ENCODE measurements around the gene RHEB.

The RHEB gene

GRCh38 chr7:151470711-151471110 lies 49.0 kb downstream of the RHEB start:
- no peak for DNase-seq (ENCODE audit: low read depth in 2 of 2)

- DNase-seq (ENCODE audit: low read depth in 2 of 2): no peak
Observed at GRCh38 chr7:151469281-151469680, 50.4 kb downstream of the RHEB start.

DNA sequence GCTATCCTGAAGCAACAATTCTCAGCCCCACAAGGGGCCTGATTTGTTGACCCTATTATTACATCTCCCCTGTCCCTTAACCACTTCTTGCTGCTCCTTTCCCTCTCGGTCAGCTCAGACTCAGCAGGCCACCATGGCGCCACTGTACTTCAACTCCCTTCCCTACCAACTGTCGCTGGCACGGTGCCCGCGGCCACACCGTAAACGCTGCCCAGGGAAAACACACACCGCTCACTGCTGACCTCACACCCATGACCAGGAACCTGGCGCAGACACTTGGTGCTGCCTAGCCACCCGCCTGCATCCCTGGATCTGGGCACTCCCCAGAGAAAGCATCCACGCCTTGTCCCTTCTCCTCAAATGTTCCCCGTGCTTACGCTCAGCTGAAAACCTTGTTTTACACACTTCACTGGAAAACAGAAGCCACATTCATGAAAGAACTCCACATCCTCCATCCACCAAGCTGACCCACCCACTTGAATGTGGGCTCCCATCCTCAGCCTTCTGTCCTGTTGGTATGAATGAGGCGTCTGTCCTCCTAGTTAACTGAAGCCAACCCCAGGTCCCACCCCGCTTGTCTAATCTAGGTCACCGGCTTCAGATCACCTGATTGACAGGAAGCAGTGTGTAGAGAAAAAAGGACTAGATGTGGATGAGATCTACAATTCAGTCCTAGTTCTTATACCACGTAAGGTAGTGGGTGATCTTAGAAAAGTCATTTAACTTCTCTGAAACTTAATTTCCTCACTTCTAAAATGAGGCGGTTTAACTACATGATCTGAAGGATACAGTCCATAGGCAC lies 51.3 kb downstream of the RHEB start:
- DNase-seq (ENCODE audit: low read depth in 2 of 2): no peak

DNA sequence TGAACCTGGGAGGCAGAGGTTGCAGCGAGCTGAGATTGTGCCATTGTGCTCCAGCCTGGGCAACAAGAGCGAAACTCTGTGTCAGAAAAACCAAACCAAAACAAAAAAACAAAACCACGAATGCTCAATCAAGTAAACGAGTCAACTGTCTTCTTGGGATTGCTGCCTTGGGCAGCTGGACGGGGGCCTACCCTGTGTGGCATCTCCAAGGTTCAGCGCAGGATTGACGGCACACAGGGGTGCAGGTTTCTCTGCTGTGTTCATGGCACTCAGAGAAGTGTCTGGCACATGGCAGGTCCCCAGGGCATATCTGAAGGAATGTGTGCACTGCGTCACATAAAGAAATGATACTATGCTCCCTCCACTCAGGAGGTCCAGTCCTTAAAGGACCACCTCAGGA lies 54.5 kb downstream of the RHEB start:
- no peak for DNase-seq (ENCODE audit: low read depth in 2 of 2)

DNA sequence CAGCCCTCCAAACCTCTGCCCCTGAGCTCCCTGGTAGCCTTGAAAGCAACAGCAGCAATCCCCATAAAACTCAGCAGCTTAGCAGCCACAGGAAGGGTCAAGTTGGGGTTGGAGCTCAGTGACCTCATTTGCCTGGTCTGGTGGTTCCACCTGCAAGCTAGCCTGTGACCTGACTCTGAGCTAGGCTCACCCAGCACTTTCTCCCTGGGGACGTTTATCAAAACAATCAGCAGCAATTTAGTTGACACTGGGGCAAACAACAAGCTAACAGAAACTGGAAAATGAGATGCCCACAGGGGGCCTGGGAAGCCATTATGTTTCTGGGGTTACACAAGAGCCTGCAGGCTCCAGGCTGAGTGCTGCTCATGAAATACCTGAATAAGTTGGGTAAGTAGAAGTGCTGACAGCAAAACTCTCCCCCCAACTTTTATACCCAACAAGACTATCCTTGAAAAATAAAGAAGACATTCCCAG lies 57.4 kb downstream of the RHEB start:
- DNase-seq (ENCODE audit: low read depth in 2 of 2): no peak

DNA sequence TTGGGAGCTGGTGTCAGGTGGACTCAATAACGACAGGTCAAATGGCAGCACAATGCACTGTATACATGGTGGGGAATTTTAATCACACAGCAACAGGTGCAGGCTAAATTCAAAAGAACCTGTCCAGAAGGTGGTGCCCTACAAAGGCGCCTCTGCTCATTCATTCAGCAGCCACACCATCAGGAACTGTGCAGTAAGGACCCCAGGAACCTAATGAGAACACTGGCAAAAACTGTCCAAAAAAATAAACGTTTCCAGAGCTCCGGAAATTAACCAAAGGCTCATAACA lies 57.8 kb downstream of the RHEB start:
- no peak for DNase-seq (ENCODE audit: low read depth in 2 of 2)

DNA sequence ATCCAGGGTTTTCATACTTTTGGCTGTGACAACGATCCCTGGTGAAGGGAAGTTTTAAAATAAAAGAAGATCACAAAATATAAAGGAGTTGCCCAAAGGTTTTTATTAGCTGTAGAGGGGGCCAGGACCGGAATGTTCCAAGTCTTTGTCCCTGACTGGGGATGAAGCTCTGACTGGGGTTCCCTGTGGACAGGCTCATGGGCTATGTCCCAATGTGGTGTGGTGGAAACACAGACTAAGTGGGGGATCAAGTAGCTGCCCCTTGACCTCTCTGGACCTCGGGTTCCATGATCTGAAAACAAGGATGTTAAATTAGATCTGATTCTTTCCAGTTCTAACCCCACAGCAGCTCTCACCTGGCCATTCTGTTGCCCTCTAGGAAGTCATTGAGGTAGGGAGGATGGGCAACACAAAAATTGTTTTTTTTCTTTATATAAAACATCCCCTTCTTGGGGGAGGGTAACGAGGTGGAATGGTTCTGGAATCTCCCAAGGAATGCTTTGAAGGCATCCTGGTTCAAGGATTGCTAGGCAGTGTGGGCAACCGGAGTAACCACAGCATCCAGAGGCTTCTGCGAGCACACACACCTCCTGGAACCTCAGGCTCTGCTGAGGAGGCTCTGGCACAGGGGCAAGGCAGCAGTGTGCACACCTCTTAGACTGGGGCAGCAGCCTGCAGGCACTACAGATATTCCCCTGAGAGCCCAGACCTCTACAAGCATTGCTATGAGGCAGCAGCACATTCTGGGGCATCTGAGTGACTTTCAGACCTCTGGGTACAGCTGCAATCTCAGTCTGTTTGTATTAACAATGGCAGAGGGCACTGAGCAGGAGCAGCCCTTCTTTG lies 58.4 kb downstream of the RHEB start:
- no peak for DNase-seq (ENCODE audit: low read depth in 2 of 2)

DNA sequence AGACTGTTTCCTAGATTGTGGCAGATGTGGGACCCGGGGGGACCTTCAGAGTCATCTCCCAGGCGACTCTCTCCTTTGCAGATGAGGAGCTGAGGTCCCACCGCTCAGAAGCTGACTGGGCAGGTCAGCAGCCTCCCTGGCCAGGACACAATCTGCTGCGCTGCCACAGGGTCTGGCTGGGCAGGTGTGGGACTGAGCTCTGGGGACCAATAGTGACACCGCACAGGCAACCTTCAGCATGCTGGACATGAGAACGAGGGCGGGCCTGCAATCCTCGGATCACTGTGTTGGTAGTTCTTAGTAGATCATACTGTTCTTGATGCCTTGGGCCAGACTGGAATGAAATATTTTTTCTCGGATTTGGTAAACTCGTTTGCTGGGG lies 59.2 kb downstream of the RHEB start:
- no peak for DNase-seq (ENCODE audit: low read depth in 2 of 2)

- no peak for DNase-seq (ENCODE audit: low read depth in 2 of 2)
Observed at GRCh38 chr7:151459726-151460473, 59.8 kb downstream of the RHEB start.

GRCh38 chr7:151457534-151457933 lies 62.2 kb downstream of the RHEB start:
- no peak for DNase-seq (ENCODE audit: low read depth in 2 of 2)

DNA sequence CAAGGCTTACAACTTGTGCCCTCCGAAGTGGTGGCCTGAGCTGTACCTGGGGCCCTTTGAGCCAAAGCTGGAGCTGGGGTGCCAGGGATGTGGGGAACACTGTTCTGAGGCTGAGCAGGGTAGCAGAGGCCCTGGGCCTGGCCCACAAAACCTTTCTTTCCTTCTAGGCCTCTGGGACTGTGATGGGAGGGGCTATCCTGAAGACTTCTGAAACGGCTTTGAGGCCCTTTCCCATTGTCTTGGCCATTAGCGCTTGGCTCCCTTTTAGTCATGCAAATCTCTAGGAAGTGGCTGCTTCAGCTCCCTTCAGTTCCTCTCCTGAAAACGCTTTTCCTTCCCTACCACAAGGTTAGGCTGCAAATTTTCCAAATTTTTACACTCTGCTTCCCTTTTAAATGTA lies 62.9 kb downstream of the RHEB start:
- no peak for DNase-seq (ENCODE audit: low read depth in 2 of 2)

DNA sequence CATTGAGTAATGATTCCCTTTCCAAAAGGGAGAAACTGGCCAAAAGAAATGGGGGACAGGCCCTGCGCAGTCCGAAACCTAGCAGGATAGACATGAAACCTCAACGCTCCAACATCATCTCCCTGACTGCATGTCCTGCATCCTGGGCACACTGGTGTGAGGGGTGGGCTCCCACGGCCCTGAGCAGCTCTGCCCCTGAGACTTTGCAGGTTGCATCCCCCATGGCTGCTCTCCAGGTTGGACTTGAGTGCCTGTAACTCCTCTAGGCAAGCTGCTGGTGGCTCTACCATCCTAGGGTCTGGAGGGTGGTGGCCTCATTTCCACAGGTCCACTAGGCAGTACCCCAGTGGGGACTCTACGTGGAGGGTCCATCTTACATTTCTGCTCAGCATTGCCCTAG lies 63.4 kb downstream of the RHEB start:
- no peak for DNase-seq (ENCODE audit: low read depth in 2 of 2)

GRCh38 chr7:151455690-151456089 lies 64.0 kb downstream of the RHEB start:
- no peak for DNase-seq (ENCODE audit: low read depth in 2 of 2)

- DNase-seq (ENCODE audit: low read depth in 2 of 2): no peak
Observed at GRCh38 chr7:151454932-151455530, 64.7 kb downstream of the RHEB start.

DNA sequence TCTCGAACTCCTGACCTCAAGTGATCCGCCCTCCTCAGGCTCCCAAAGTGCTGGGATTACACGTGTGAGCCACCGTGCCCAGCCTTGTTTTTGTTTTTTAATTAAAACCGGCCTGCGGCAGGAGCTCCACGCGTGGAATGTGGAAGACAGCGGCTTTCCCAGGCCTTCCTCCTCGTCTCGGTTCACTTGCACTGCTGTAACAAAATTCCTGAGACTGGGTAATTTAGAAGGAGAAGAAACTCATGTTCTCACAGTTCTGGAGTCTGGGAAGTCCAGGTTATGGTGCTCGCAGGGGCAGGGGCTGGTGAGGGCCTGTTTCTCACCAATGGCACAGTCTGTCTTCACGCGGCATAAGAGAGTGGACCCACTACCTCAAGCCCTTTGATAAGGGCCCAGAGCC lies 65.4 kb downstream of the RHEB start:
- no peak for DNase-seq (ENCODE audit: low read depth in 2 of 2)

DNA sequence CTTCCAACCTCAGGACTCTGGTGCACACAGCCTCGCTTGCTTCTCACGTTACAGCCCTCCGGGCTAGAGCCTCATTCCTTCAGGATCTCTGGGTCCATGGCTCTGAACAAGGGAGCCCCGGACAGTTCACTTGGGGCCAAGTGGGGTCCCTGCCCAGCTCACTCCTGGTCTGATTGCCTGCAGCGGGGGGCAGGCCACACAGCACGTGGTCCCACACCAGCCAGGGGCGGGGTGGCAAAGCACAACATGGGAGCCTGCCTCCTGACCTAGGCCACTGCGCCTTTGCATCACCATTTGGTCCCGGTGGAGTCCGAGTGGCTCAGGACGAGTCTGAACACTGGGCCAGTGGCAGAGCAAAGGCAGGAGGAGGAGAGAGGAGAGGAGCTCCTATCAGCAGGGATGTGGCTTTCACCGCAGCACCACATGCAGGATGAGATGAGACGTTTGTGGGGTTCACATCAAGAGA lies 66.3 kb downstream of the RHEB start:
- no peak for DNase-seq (ENCODE audit: low read depth in 2 of 2)

- DNase-seq (ENCODE audit: low read depth in 2 of 2): no peak
Observed at GRCh38 chr7:151452680-151453325, 66.9 kb downstream of the RHEB start.

DNA sequence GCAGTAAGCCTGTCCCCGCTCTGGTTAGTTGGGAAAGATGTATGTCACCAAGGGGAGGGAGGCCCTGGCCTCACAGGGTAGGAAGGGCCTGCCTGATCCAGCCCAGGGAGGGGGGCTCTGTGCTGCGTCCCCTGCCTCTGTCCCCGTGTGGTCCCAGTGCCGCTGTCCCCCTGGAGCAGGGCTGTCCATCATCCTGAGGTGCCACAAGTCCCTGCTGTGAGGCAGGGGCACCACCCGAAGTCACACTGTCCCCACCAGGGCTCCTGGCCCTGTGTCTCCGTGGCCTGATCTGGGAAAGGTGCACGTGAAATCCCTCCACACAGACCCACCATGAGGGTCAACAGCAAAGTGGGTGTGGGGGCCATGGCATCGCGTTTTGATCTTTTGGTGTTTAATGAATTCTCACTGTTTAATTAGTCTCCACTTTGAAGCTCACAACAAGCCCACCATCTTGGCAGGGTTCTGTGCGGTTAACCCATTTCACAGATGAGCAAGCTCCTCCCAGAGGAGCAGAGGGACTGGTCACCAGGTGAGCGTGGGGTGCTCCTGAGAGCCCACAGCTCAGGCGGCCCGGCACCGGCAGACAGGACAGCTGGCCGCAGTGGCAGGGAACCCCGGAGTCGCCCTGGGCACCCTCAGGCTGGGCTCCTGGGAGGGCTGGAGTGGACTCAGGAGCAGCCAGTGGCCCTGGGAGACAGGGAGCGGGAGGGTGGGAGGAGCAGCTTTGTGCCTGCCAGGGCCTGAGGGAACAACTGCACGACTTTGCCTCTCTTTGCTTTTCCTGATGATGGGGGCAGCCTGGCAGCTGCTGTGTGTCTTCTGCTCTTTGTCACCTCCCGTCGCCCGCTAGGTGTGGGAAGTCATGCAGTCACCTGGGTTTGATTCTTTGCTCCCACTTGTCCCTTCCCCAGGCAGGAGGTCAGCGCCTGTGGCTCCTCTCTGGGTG lies 67.8 kb downstream of the RHEB start:
- DNase-seq (ENCODE audit: low read depth in 2 of 2): no peak

DNA sequence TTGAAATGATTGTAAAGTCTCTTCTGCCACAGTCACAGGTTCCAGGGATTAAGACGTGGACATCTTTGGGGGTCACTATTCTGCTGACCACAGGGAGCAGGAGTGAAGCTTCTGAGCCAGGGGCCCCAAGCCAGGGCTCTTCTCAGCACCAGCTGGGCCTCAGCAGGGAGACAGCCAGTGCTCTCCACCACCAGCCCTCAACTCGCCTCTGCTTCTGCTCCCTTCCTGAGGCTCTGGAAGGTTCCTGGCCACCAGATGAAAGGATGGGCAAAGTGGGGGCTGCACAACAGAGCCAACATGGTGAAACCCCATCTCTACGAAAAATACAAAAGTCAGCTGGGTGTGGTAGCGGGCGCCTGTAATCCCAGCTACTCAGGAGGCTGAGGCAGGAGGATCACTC lies 68.5 kb downstream of the RHEB start:
- DNase-seq (ENCODE audit: low read depth in 2 of 2): no peak

GRCh38 chr7:151449990-151450389 lies 69.7 kb downstream of the RHEB start:
- DNase-seq (ENCODE audit: low read depth in 2 of 2): no peak

Measured in stimulated activated CD4-positive, alpha-beta T cell treated with anti-CD3 and anti-CD28 coated beads, Interleukin-1b, Interleukin-23, amount 100 ng/mL, for 1 hour (primary cell).